Measurements from ENCODE around the gene KIRREL1.

The KIRREL1 gene

DNA sequence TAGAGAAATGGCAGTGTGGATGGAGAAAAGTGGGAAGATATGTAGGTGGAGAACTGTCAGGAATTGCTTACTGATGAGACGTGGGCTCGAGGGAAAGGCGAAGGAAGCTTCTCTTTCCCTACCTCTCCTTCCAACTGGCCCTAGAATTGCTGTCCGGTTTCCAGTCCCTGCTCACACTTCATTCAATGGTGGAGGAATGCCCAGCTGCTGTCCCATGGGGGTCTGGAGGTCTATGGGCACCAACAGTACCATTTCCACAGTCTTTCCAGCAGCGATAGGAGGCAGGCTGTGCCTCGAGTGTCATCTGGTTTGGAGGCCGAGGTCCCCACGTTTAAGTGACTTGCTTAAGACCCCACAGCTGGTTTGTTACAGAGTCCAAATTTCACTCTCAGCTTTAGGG lies 155.7 kb downstream of the KIRREL1 start:
- peak overlapping the region; percentile 32 for H3K4me3 ChIP-seq (replicated peaks; ENCODE audit: low read depth, low read length)
- DNase-seq (ENCODE audit: extremely low read depth, low read depth), result no peak
- TF ChIP-seq, protein P1, sequence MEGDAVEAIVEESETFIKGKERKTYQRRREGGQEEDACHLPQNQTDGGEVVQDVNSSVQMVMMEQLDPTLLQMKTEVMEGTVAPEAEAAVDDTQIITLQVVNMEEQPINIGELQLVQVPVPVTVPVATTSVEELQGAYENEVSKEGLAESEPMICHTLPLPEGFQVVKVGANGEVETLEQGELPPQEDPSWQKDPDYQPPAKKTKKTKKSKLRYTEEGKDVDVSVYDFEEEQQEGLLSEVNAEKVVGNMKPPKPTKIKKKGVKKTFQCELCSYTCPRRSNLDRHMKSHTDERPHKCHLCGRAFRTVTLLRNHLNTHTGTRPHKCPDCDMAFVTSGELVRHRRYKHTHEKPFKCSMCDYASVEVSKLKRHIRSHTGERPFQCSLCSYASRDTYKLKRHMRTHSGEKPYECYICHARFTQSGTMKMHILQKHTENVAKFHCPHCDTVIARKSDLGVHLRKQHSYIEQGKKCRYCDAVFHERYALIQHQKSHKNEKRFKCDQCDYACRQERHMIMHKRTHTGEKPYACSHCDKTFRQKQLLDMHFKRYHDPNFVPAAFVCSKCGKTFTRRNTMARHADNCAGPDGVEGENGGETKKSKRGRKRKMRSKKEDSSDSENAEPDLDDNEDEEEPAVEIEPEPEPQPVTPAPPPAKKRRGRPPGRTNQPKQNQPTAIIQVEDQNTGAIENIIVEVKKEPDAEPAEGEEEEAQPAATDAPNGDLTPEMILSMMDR (IDR thresholded peaks at IDR 0.05; ENCODE audit: low read depth, low read length, missing control alignments), result no peak
